DLD1 (cell line): ENCODE data around the gene DDC.
"Not testable (repeated sequence)": the region's sequence is repeated elsewhere in the genome, so short reads cannot be mapped to it uniquely, and the experiment has no call there.

Experiments
- in situ Hi-C: cut with HindIII; loops from 2 replicates; pipeline ENCODE4 v1.10.0; 2017; ENCODE audit warnings: low sequenced_read_pairs

DDC gene

GRCh38 chr7:50529093-50529862 lies 35.9 kb downstream of the DDC start:
- in situ Hi-C loops: no loop called here

- in situ Hi-C loops: no loop called here
Observed at GRCh38 chr7:50528266-50529092, 36.7 kb downstream of the DDC start.

GRCh38 chr7:50519350-50519749 lies 45.9 kb downstream of the DDC start:
- in situ Hi-C loops: not testable (repeated sequence)

GRCh38 chr7:50513166-50513871 lies 51.9 kb downstream of the DDC start:
- in situ Hi-C loops: no loop called here

- in situ Hi-C loops: no loop called here
Observed at GRCh38 chr7:50512384-50512783, 52.8 kb downstream of the DDC start.

- in situ Hi-C loops: no loop called here
Observed at GRCh38 chr7:50509459-50509858, 55.7 kb downstream of the DDC start.

- in situ Hi-C loops: no loop called here
Observed at GRCh38 chr7:50508471-50508943, 56.7 kb downstream of the DDC start.

- in situ Hi-C loops: no loop called here
Observed at GRCh38 chr7:50507898-50508470, 57.2 kb downstream of the DDC start.

- in situ Hi-C loops: no loop called here
Observed at GRCh38 chr7:50505553-50506210, 59.5 kb downstream of the DDC start.

GRCh38 chr7:50504646-50505546 lies 60.3 kb downstream of the DDC start:
- in situ Hi-C loops: no loop called here

GRCh38 chr7:50502947-50503346 lies 62.3 kb downstream of the DDC start:
- in situ Hi-C loops: no loop called here

GRCh38 chr7:50502001-50502684 lies 63.1 kb downstream of the DDC start:
- in situ Hi-C loops: no loop called here

GRCh38 chr7:50499092-50499491 lies 66.1 kb downstream of the DDC start:
- in situ Hi-C loops: no loop called here

- in situ Hi-C loops: no loop called here
Observed at GRCh38 chr7:50497968-50498367, 67.2 kb downstream of the DDC start.

- in situ Hi-C loops: no loop called here
Observed at GRCh38 chr7:50497068-50497642, 68.0 kb downstream of the DDC start.

GRCh38 chr7:50496569-50496968 lies 68.6 kb downstream of the DDC start:
- in situ Hi-C loops: no loop called here

GRCh38 chr7:50495746-50496145 lies 69.5 kb downstream of the DDC start:
- in situ Hi-C loops: no loop called here

- in situ Hi-C loops: no loop called here
Observed at GRCh38 chr7:50492770-50493519, 72.3 kb downstream of the DDC start.
